Skeletal muscle satellite cell (primary cell): ENCODE measurements around the gene ORC4.

Experiments used
- H3K27me3 ChIP-seq: 2 replicates; pipeline ENCODE4 v1.7.0; 2013; ENCODE audit warnings: low read length; ENCODE audit not compliant: control insufficient read depth, insufficient read depth
- H3K36me3 ChIP-seq: 2 replicates; pipeline ENCODE4 v1.7.0; 2013; ENCODE audit warnings: mild to moderate bottlenecking, control low read depth, low read length; ENCODE audit not compliant: insufficient read depth
- H3K4me1 ChIP-seq: 2 replicates; pipeline ENCODE4 v1.7.0; 2013; ENCODE audit warnings: low read length; ENCODE audit not compliant: control insufficient read depth, insufficient read depth
- H3K4me2 ChIP-seq: 2 replicates; pipeline ENCODE4 v1.7.0; 2013; ENCODE audit warnings: mild to moderate bottlenecking, low read length
- H3K4me3 ChIP-seq: 2 replicates; pipeline ENCODE4 v1.7.0; 2013; ENCODE audit warnings: low read length
- H3K9ac ChIP-seq: 2 replicates; pipeline ENCODE4 v1.7.0; 2013; ENCODE audit warnings: mild to moderate bottlenecking, low read depth, low read length, moderate library complexity
- H3K9me3 ChIP-seq: replicated peaks from 2 replicates; pipeline ENCODE4 v1.7.0; 2013; ENCODE audit warnings: mild to moderate bottlenecking, control low read depth, low read length

Gene ORC4

DNA sequence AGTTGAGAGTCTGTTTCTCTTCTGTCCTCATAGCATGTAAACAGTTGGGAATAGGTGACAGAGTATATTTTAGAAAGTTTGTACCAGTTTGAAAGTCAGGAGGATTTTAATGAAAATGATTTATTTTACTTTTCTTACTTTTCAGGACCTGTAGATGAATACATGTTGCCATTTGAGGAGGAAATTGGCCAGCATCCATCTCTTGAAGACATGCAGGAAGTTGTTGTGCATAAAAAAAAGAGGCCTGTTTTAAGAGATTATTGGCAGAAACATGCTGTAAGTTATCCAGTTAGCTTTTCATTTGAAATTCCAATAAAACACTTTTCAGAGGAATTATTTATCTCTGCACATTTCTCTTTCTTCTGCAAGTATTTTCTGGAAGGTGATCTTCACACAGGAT is 94.7 kb downstream of the ORC4 start:
- Histone ChIP-seq H3K4me3 (no peak overlapping the region), H3K4me1 (no peaks in the 10 kb centered on the region)

GRCh38 chr2:147924647-147925046 is 95.9 kb downstream of the ORC4 start:
- Histone ChIP-seq H3K36me3 (peaks cover 12% of the 10 kb centered on the region), H3K4me3 (no peak overlapping the region), H3K4me1 (no peaks in the 10 kb centered on the region), H3K9ac (no peak overlapping the region), H3K4me2 (no peak overlapping the region), H3K9me3 (no peaks in the 10 kb centered on the region), H3K27me3 (no peaks in the 10 kb centered on the region)

More for the DNA sequence above, 94.7 kb downstream of the ORC4 start:
- no peaks in the 10 kb centered on the region for H3K9me3 ChIP-seq
- no peak overlapping the region for H3K4me2 ChIP-seq
- no peak overlapping the region for H3K9ac ChIP-seq
- peaks cover 9% of the 10 kb centered on the region for H3K36me3 ChIP-seq
- no peaks in the 10 kb centered on the region for H3K27me3 ChIP-seq

GRCh38 chr2:147923846-147924245 is 96.7 kb downstream of the ORC4 start:
- no peak overlapping the region for H3K9ac ChIP-seq
- H3K27me3 ChIP-seq: no peaks in the 10 kb centered on the region
- no peaks in the 10 kb centered on the region for H3K9me3 ChIP-seq
- peaks cover 12% of the 10 kb centered on the region for H3K36me3 ChIP-seq
- no peak overlapping the region for H3K4me2 ChIP-seq
- H3K4me1 ChIP-seq: no peaks in the 10 kb centered on the region
- H3K4me3 ChIP-seq: no peak overlapping the region

DNA sequence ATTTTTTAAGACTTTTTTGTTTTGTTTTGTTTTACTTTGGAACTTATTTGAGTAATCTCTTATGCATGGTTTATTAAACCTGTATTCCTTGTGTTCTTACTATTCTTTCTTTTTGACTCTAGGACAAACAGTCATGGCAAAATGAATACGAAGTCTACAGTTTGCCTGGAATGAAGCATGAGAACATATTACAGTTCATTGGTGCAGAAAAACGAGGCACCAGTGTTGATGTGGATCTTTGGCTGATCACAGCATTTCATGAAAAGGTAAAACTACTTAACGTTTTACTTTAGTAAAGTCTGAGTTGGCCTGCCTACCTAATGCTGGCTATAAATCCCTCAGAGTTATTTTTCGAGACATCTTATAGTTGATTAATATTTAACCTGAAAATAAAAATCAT is 103.4 kb downstream of the ORC4 start:
- H3K4me3 ChIP-seq: no peak overlapping the region

DNA sequence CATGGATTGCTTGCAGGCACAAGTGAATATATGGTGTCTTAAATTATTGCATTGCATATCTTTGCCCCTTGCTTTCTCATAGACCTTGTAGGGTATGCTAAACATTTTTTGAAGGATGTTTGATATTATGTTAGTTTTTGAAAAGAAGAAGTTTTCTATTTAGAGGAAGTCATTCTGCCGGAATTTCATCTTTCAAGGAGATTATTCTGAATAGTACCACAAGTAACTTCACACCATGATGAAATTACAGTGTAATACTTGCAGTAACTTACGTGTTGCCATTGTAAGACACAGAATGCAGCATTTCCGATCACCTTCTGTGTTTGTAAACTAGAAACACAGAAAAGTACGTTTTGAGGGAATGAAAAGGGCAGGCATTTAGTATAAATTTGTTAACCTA is 103.8 kb downstream of the ORC4 start:
- peaks cover 7% of the 10 kb centered on the region for H3K36me3 ChIP-seq
- no peak overlapping the region for H3K4me2 ChIP-seq
- peaks cover 8% of the 10 kb centered on the region for H3K4me1 ChIP-seq
- H3K9me3 ChIP-seq: no peaks in the 10 kb centered on the region
- no peak overlapping the region for H3K9ac ChIP-seq
- H3K27me3 ChIP-seq: no peaks in the 10 kb centered on the region
- H3K4me3 ChIP-seq: no peak overlapping the region

More for the DNA sequence above, 103.4 kb downstream of the ORC4 start:
- Histone ChIP-seq H3K9ac (no peak overlapping the region), H3K4me2 (no peak overlapping the region), H3K36me3 (peaks cover 7% of the 10 kb centered on the region), H3K4me1 (peaks cover 8% of the 10 kb centered on the region), H3K9me3 (no peaks in the 10 kb centered on the region), H3K27me3 (no peaks in the 10 kb centered on the region)

DNA sequence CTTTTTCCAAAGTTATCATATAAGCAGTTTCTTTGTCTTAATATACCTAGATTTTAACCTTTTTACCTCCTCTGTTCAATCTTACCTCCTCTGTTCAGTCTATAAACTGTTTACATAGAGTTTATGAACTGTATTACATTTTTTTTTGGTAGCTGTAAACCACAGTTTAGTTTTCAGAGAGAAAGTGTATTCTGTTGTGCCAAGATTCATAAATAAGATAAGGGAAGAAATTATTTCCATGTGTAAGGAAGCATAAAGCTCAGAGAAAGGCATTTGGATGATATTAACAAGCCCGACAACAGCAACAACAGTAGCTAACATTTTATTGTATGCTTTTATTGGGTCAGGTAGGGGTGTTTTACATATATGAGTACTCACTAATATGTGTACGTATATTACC is 104.5 kb downstream of the ORC4 start:
- Histone ChIP-seq H3K9me3 (no peaks in the 10 kb centered on the region), H3K4me3 (no peak overlapping the region), H3K9ac (no peak overlapping the region), H3K4me2 (no peak overlapping the region), H3K36me3 (peaks cover 7% of the 10 kb centered on the region), H3K4me1 (peaks cover 8% of the 10 kb centered on the region), H3K27me3 (no peaks in the 10 kb centered on the region)

GRCh38 chr2:147913701-147914480 is 106.6 kb downstream of the ORC4 start:
- Histone ChIP-seq H3K9me3 (no peaks in the 10 kb centered on the region), H3K4me3 (no peak overlapping the region), H3K27me3 (no peaks in the 10 kb centered on the region), H3K9ac (no peak overlapping the region), H3K36me3 (peaks cover 3% of the 10 kb centered on the region), H3K4me2 (no peak overlapping the region), H3K4me1 (peaks cover 8% of the 10 kb centered on the region)

DNA sequence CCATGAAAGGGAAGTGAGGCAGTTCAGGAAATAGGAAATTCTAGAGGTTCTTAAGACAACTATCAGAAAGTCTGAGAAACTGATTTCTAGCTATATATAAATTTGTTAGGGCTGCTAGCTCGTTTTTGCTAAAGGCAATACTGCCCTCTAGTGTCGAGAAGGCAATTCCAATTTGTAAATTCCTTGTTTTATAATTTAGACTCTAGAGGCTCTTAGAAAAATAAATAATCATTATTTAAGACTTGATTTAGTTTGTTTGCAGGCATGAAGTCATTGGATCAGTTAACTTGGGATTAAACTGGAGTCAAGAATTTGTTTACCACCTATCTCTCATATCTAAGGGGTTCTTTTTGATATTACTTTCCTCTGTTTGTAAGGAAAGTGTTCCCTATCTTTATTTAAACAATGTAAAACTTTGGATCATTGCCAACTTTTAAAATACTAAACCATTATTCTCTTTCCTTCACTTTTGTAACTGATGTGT is 109.5 kb downstream of the ORC4 start:
- H3K9me3 ChIP-seq: no peaks in the 10 kb centered on the region
- no peak overlapping the region for H3K4me2 ChIP-seq
- peaks cover 8% of the 10 kb centered on the region for H3K4me1 ChIP-seq
- H3K36me3 ChIP-seq: no peaks in the 10 kb centered on the region
- no peak overlapping the region for H3K4me3 ChIP-seq
- H3K27me3 ChIP-seq: no peaks in the 10 kb centered on the region
- H3K9ac ChIP-seq: no peak overlapping the region

- Histone ChIP-seq H3K4me3 (no peak overlapping the region), H3K9ac (no peak overlapping the region), H3K4me1 (peaks cover 8% of the 10 kb centered on the region), H3K36me3 (no peaks in the 10 kb centered on the region), H3K9me3 (no peaks in the 10 kb centered on the region), H3K27me3 (no peaks in the 10 kb centered on the region), H3K4me2 (no peak overlapping the region)
These were observed 111.4 kb downstream of the ORC4 start for GRCh38 chr2:147909178-147909577.

- Histone ChIP-seq H3K9ac (no peak overlapping the region), H3K4me1 (no peaks in the 10 kb centered on the region), H3K27me3 (no peaks in the 10 kb centered on the region), H3K36me3 (no peaks in the 10 kb centered on the region), H3K4me3 (no peak overlapping the region), H3K4me2 (no peak overlapping the region), H3K9me3 (no peaks in the 10 kb centered on the region)
These were observed 116.5 kb downstream of the ORC4 start for GRCh38 chr2:147904051-147904450.

DNA sequence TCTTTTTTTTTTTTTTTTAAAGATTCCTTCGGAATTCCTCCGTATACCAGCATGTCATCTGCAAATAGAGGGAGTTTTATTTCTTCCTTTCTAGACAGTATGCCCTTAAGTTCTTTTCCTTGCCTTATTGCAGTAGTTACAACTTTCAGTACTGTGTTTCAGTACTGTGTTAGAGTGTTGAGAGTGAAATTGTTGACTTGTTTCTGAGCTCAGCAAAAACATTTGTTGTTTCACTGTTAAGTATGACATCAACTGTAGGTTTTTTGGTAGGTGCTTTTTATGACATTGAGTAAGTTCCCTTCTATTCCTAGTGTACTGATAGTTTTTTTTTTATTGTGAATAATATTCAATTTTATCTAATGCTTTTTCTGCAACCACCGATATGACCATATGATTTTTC is 131.9 kb downstream of the ORC4 start:
- no peak overlapping the region for H3K4me3 ChIP-seq
- H3K9me3 ChIP-seq: no peaks in the 10 kb centered on the region
- no peaks in the 10 kb centered on the region for H3K4me1 ChIP-seq

DNA sequence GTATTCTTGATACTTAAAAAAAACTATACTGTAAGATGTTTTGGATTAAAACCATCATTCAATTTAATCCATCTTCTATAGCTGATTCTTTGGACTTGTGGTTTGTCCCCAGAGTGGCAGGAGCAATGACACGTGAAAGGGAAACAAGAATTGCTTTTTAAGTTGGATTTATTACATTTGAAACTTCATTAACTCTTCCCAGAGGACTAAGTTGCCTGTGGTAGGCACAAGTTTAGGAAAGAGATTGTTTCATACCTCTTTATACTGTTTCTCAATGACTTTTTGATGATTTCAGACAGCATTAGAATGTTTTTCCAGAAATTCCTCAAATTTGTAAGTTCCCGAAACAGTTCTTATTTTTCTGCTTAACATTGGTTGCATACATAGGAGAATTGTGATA is 134.4 kb downstream of the ORC4 start:
- Histone ChIP-seq H3K4me2 (no peak overlapping the region), H3K4me3 (no peak overlapping the region), H3K9ac (no peak overlapping the region), H3K36me3 (no peaks in the 10 kb centered on the region), H3K9me3 (no peaks in the 10 kb centered on the region), H3K4me1 (no peaks in the 10 kb centered on the region), H3K27me3 (no peaks in the 10 kb centered on the region)

More for the DNA sequence above, 131.9 kb downstream of the ORC4 start:
- Histone ChIP-seq H3K4me2 (no peak overlapping the region), H3K27me3 (no peaks in the 10 kb centered on the region), H3K36me3 (no peaks in the 10 kb centered on the region), H3K9ac (no peak overlapping the region)
